ENCODE data around the gene CISTR.
"Not testable (repeated sequence)": the region's sequence is repeated elsewhere in the genome, so short reads cannot be mapped to it uniquely, and the experiment has no call there.

CISTR gene

GRCh38 chr12:53751336-53752191 lies at the start of gene CISTR:
TSS of gene CISTR (minus strand) at chr12:53751979.
- peak within 1 kb of the TSS; percentile 55 for H3K4me3 Mint-ChIP-seq
- peaks cover 6% of the 10 kb centered on the region for H3K27me3 Mint-ChIP-seq
- H3K36me3 Mint-ChIP-seq (ENCODE audit: low read depth), result no peaks in the 10 kb centered on the region
- H3K27ac Mint-ChIP-seq, result no peak within 1 kb of the TSS
- H3K9me3 Mint-ChIP-seq, result no peaks in the 10 kb centered on the region
- H3K4me1 Mint-ChIP-seq (ENCODE audit: low read depth), result peaks cover 17% of the 10 kb centered on the region
- peak; percentile 50 for DNase-seq

- H3K36me3 Mint-ChIP-seq (ENCODE audit: low read depth), result no peaks in the 10 kb centered on the region
- no peak overlapping the region for H3K4me3 Mint-ChIP-seq
- no peak overlapping the region for H3K27ac Mint-ChIP-seq
- peaks cover 42% of the 10 kb centered on the region for H3K27me3 Mint-ChIP-seq
- no peak for DNase-seq
- no peaks in the 10 kb centered on the region for H3K9me3 Mint-ChIP-seq
- no peaks in the 10 kb centered on the region for H3K4me1 Mint-ChIP-seq (ENCODE audit: low read depth)
These were observed 46.8 kb upstream of the CISTR start for GRCh38 chr12:53798575-53798974.

GRCh38 chr12:53795927-53796326 lies 44.1 kb upstream of the CISTR start:
- Mint-ChIP-seq H3K9me3 (no peaks in the 10 kb centered on the region), H3K27ac (no peak overlapping the region), H3K36me3 (ENCODE audit: low read depth) (no peaks in the 10 kb centered on the region), H3K27me3 (peaks cover 24% of the 10 kb centered on the region), H3K4me3 (no peak overlapping the region), H3K4me1 (ENCODE audit: low read depth) (no peaks in the 10 kb centered on the region)
- DNase-seq, result no peak

- H3K27me3 Mint-ChIP-seq, result peaks cover 25% of the 10 kb centered on the region
- DNase-seq, result no peak
- no peaks in the 10 kb centered on the region for H3K36me3 Mint-ChIP-seq (ENCODE audit: low read depth)
- no peaks in the 10 kb centered on the region for H3K9me3 Mint-ChIP-seq
- H3K4me3 Mint-ChIP-seq, result no peak overlapping the region
- H3K27ac Mint-ChIP-seq, result no peak overlapping the region
- no peaks in the 10 kb centered on the region for H3K4me1 Mint-ChIP-seq (ENCODE audit: low read depth)
These were observed 41.4 kb upstream of the CISTR start for GRCh38 chr12:53793221-53793620.

- DNase-seq, result peak; percentile 43
- H3K9me3 Mint-ChIP-seq, result no peaks in the 10 kb centered on the region
These were observed 40.1 kb upstream of the CISTR start for GRCh38 chr12:53791735-53792326.

GRCh38 chr12:53789570-53789969 lies 37.8 kb upstream of the CISTR start:
- no peaks in the 10 kb centered on the region for H3K9me3 Mint-ChIP-seq
- no peaks in the 10 kb centered on the region for H3K36me3 Mint-ChIP-seq (ENCODE audit: low read depth)
- peaks cover 38% of the 10 kb centered on the region for H3K27me3 Mint-ChIP-seq
- DNase-seq, result no peak
- H3K4me1 Mint-ChIP-seq (ENCODE audit: low read depth), result no peaks in the 10 kb centered on the region
- no peak overlapping the region for H3K4me3 Mint-ChIP-seq
- no peak overlapping the region for H3K27ac Mint-ChIP-seq

More at GRCh38 chr12:53791735-53792326, 40.1 kb upstream of the CISTR start:
- H3K4me1 Mint-ChIP-seq (ENCODE audit: low read depth), result no peaks in the 10 kb centered on the region
- H3K36me3 Mint-ChIP-seq (ENCODE audit: low read depth), result no peaks in the 10 kb centered on the region
- no peak overlapping the region for H3K4me3 Mint-ChIP-seq
- no peak overlapping the region for H3K27ac Mint-ChIP-seq
- H3K27me3 Mint-ChIP-seq, result peaks cover 27% of the 10 kb centered on the region

- H3K9me3 Mint-ChIP-seq, result no peaks in the 10 kb centered on the region
- H3K4me1 Mint-ChIP-seq (ENCODE audit: low read depth), result no peaks in the 10 kb centered on the region
- peaks cover 44% of the 10 kb centered on the region for H3K27me3 Mint-ChIP-seq
- H3K4me3 Mint-ChIP-seq, result no peak overlapping the region
- H3K27ac Mint-ChIP-seq, result no peak overlapping the region
- H3K36me3 Mint-ChIP-seq (ENCODE audit: low read depth), result no peaks in the 10 kb centered on the region
- DNase-seq, result no peak
These were observed 37.1 kb upstream of the CISTR start for GRCh38 chr12:53788892-53789291.

GRCh38 chr12:53786411-53786810 lies 34.6 kb upstream of the CISTR start:
- Mint-ChIP-seq H3K4me3 (no peak overlapping the region), H3K9me3 (no peaks in the 10 kb centered on the region), H3K27ac (no peak overlapping the region), H3K27me3 (peaks cover 65% of the 10 kb centered on the region), H3K36me3 (ENCODE audit: low read depth) (no peaks in the 10 kb centered on the region), H3K4me1 (ENCODE audit: low read depth) (no peaks in the 10 kb centered on the region)
- DNase-seq, result no peak

GRCh38 chr12:53785161-53785560 lies 33.4 kb upstream of the CISTR start:
- Mint-ChIP-seq H3K4me1 (ENCODE audit: low read depth) (no peaks in the 10 kb centered on the region), H3K27me3 (peaks cover 74% of the 10 kb centered on the region), H3K4me3 (no peak overlapping the region), H3K27ac (no peak overlapping the region), H3K36me3 (ENCODE audit: low read depth) (no peaks in the 10 kb centered on the region), H3K9me3 (no peaks in the 10 kb centered on the region)
- no peak for DNase-seq

GRCh38 chr12:53782093-53782703 lies 30.4 kb upstream of the CISTR start:
- Mint-ChIP-seq H3K9me3 (no peaks in the 10 kb centered on the region), H3K4me1 (ENCODE audit: low read depth) (no peaks in the 10 kb centered on the region), H3K27me3 (peaks cover 66% of the 10 kb centered on the region), H3K36me3 (ENCODE audit: low read depth) (no peaks in the 10 kb centered on the region), H3K27ac (no peak overlapping the region), H3K4me3 (no peak overlapping the region)
- DNase-seq, result no peak

- Mint-ChIP-seq H3K9me3 (no peaks in the 10 kb centered on the region), H3K4me1 (ENCODE audit: low read depth) (no peaks in the 10 kb centered on the region), H3K27ac (no peak overlapping the region), H3K36me3 (ENCODE audit: low read depth) (no peaks in the 10 kb centered on the region), H3K4me3 (no peak overlapping the region), H3K27me3 (peaks cover 60% of the 10 kb centered on the region)
- no peak for DNase-seq
These were observed 29.5 kb upstream of the CISTR start for GRCh38 chr12:53781228-53781801.

GRCh38 chr12:53780323-53780722 lies 28.5 kb upstream of the CISTR start:
- peaks cover 62% of the 10 kb centered on the region for H3K27me3 Mint-ChIP-seq
- no peaks in the 10 kb centered on the region for H3K9me3 Mint-ChIP-seq
- H3K4me1 Mint-ChIP-seq (ENCODE audit: low read depth), result no peaks in the 10 kb centered on the region
- no peak for DNase-seq
- H3K4me3 Mint-ChIP-seq, result no peak overlapping the region
- H3K36me3 Mint-ChIP-seq (ENCODE audit: low read depth), result no peaks in the 10 kb centered on the region
- no peak overlapping the region for H3K27ac Mint-ChIP-seq

GRCh38 chr12:53779679-53780078 lies 27.9 kb upstream of the CISTR start:
- H3K36me3 Mint-ChIP-seq (ENCODE audit: low read depth); H3K9me3 Mint-ChIP-seq; DNase-seq; H3K4me1 Mint-ChIP-seq (ENCODE audit: low read depth); H3K27ac Mint-ChIP-seq; H3K4me3 Mint-ChIP-seq: not testable (repeated sequence)
- H3K27me3 Mint-ChIP-seq, result peaks cover 59% of the 10 kb centered on the region

- Mint-ChIP-seq H3K9me3 (no peaks in the 10 kb centered on the region), H3K27ac (no peak overlapping the region), H3K36me3 (ENCODE audit: low read depth) (no peaks in the 10 kb centered on the region), H3K4me1 (ENCODE audit: low read depth) (no peaks in the 10 kb centered on the region), H3K4me3 (no peak overlapping the region), H3K27me3 (peaks cover 51% of the 10 kb centered on the region)
- no peak for DNase-seq
These were observed 26.3 kb upstream of the CISTR start for GRCh38 chr12:53777936-53778644.
